NCI-H146 (cell line): Measurements from ENCODE around the gene MCTP1.
A peak's percentile ranks its signal among the peaks of the same experiment; 100 is the strongest.

Experiments
- DNase-seq: peaks from one replicate; lab custom pipeline; 2025; lab: John Stamatoyannopoulos, UW

The MCTP1 gene

DNA sequence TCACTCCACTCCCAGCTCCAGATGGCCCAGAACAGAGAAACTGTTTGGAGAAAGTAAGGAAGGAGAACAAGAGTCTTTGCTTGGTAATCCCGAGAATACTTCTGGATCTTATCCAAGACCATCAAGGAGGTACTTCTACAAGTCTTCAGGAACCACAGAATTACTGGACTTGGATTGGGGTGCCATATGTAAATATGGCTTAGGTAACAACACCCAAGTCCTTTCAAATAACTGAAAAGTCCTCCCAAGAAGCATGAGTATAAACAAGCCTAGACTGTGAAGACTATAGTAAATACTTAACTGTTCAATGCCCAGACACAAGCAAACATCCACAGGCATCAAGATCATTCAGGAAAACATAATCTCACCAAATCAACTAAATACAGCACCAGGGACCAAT lies 170.0 kb downstream of the MCTP1 start:
- no peak for DNase-seq

DNA sequence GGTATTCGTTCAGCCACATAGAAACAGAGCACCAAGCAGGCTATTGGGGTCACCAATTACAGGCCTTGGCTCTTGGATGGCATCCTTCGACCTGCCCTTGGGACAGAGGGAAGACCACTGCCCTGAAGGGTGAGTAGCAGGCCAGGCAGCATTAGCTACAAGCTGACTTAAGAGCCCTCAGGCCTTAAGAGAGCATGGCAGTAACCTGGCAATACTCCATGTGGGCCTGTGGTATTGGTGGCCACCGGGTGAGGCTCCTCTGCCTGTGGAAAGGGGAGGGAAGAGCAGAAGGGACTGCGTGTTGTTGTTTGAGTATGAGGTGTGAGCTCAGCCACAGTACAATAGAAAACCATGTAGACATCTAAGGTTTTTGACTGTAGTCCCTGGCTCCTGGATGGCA lies 170.6 kb downstream of the MCTP1 start:
- DNase-seq = no peak

DNA sequence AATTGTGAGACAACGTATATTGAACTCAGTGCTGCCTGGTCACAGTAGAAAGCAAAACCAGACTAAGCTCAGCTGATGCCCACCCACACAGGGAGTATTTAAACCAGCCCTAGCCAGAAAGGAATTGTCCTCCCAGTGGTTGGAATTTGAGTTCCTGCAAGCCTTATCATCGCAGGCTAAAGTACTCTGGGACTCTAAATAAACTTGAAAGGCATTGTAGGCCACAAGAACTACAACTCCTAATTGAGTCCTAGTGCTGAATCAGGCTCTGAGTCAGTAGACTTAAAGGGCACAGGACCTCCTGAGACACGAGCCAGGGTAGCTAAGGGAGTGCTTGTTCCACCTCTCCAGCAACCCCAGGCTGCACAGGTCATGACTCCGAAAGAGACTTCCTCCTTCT lies 171.4 kb downstream of the MCTP1 start:
- no peak for DNase-seq

DNA sequence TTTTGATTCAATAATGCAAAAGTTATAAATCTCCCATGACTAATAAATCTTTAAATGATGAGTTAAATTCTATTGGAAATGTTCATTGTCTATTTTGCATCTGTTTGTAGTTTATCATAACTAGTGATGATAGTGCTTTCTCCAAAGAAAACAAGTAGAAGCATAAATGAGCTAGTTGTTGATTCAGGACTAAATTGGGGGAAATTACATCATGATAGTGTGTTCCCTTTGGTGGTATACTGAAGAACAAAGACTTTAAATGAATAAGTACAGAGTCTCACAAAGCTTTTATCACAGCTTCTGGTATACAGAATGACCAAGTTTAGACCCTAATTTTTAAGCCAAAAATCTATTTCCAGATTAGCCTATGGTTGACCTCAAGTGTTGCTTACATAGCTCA lies 173.8 kb downstream of the MCTP1 start:
- no peak for DNase-seq

DNA sequence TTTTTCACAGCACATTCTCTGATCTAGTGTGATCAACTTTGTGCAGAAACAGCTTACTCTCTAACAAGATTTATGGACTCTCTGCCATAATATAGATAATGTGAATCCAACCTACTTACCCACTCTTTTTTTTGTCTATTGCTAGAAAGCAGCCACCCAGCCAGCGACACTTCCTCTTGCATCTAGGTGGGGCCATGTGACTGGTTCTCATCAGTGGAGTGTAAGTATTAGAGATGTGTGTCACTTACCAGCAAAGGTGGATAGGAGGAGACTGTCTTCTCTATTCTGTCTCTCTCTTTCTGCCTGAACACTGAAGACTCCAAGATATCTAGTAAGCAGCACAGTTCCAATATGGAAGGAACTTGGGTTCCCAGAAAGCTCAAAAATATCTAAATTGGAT lies 174.8 kb downstream of the MCTP1 start:
- no peak for DNase-seq

DNA sequence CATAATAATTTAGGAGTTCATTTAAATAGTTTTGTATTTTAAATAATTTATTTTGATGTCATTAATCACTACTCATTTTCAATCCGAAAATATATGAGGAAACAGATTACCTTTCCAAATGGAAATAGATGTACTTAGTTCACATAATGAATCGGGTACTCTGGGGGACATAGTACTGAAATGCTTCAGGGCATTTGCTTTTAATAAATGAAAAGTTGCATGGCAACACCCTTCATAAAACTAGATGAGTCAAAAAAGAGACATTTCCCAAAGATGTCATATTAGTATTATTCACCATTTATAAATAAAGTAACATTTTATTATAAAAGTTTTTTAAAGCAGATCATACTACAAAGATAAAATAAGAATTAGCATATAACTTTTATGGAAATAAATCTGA lies 177.8 kb downstream of the MCTP1 start:
- DNase-seq = no peak

DNA sequence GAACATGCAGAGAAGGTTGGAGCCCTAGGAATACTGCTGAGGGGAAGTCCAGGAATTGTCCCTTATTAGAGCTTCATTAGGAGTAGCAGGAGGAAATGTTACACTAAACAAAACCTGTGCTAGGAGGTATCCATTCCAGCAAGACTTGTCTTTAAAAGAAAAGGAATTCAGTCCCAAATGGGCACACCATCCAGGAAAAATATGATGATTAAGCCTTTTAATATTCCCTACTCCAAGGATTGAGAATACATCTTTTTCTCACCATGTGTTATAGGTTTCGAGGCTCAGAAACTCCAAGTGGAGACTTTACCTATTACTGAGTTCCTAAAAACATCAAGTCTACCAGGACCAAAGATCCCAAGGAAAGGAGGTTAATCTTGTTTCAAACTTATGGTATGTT lies 179.3 kb downstream of the MCTP1 start:
- DNase-seq = no peak

DNA sequence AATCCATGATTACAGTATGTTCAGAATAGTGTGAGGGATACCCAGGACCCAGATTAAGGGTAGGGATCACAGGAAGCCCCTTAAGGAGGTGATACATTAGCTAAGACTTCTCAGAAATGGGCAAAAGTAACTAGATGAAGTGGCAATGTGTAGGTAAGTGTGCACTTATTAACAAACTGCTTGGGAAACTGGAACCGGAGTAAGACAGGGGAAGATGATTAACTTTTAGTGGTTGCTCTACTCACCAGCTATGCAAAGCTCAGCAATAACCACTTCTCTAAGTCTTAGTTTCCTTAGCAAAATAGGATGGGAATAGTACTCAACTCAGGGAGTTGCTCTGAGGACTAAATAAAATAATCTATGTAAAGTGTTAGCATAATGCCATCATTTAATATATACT lies 182.2 kb downstream of the MCTP1 start:
- DNase-seq = no peak

DNA sequence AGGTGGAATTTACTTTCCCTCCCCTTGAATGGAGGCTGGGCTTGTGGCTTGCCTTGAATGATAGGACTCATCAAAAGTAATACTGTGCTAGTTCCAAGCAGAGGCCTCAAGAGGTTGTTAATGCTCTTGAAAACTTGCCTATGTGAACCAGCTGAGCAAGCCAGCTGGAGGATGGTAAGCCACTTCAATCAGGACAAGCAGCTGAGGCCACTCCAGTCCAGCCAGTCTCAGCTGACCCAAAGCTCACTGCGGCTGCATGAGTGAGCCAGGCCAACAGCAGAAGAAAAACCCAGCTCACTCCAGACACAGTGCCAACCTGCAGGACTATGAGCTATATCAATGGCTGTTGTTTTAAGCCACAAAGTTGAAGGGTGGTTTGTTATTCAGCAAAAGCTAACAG lies 182.8 kb downstream of the MCTP1 start:
- DNase-seq = no peak

DNA sequence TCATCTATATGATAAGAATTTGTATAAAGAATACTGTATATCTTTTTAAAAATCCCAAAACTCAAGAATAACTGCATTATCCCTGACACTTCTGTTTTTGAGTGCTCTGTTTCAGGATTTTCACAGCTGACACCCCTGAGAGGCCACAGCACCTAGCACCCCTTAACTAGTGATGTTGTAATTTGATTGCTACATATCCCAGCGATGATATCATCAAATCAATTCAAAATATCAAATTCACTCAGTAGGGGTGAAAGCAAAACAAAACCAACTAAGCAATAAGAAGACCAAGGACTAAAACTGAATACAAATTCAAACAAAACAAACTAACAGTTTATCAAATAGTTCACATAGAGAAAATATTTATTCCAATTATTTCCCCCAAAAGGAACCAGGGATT lies 184.3 kb downstream of the MCTP1 start:
- DNase-seq = no peak

DNA sequence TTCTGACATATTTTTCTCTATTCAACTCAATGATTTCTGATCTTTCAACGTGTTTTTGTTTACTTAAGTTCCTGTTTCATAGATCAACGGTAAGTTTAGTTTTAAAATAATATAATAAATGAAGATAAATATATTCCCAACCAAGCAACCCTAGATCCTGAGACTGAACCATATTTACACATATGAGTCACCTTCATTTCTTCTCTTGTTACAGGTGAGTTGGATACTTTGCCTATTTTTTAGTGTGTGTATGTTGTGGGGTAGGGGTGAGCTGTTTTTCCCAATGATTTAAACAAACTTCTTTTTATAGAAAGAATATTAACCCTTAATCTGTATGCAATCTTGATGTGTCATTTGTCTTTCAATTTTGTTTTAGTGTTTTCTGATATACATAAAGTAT lies 186.9 kb downstream of the MCTP1 start:
- no peak for DNase-seq

DNA sequence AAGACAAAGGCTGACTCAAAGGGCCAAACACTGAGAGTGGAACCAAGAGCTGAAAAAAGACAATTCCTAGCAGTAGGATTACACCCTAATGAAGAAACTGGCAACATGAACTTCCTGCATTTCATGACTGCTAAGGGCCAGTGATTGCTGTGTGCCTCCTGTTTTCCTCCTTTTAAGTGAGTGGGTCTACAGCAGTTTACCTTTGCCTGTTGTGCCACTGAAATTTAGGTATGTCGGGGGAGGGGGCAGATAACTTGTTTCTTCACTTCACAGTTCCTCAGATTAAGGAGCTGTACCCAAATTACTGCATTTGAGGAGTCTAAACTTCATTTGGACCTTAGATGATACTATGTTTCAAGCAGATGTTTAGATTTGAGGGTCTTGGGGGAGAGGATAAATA lies 191.7 kb downstream of the MCTP1 start:
- no peak for DNase-seq

DNA sequence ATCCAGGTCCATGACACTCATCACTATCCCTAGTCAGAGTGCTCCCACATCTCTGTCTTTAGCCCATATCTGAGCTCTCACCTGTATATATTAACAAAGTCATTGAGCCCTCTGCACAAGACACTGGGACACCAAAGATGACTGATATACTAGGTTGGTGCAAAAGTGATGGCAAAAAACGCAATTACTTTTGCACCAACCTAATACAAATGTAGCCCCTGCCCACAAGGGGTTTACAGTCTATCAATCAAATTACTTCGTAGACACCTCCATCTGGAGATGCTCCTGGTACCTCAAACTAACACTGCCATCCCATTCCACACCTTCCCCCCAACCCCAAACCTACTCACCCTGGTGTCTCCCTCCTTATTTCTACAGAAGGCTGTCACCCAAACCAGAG lies 194.1 kb downstream of the MCTP1 start:
- DNase-seq = no peak

DNA sequence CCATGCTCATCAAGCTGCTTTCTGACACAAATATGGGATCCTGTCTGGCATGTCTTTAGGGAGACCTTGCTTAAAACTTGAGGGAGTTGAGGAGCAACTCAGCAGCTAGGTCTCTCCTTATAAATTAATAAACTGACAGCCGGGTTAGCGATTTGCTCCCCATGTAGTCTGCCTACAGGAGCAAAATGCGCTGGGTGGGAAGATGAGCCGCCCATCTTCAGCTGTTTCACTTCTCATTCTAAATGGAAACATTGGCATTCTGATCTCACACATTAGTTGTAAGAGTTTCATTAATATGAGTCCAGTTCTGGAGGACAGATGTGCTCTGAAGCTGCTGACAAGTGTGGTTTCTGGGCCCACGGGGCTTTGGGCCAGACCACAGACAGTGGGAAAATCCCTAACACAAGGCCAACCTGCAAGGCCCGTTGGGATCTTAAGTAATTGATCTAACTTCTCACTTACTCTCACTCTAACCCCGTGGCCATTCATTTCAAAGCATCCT lies 197.0 kb downstream of the MCTP1 start:
- no peak for DNase-seq

DNA sequence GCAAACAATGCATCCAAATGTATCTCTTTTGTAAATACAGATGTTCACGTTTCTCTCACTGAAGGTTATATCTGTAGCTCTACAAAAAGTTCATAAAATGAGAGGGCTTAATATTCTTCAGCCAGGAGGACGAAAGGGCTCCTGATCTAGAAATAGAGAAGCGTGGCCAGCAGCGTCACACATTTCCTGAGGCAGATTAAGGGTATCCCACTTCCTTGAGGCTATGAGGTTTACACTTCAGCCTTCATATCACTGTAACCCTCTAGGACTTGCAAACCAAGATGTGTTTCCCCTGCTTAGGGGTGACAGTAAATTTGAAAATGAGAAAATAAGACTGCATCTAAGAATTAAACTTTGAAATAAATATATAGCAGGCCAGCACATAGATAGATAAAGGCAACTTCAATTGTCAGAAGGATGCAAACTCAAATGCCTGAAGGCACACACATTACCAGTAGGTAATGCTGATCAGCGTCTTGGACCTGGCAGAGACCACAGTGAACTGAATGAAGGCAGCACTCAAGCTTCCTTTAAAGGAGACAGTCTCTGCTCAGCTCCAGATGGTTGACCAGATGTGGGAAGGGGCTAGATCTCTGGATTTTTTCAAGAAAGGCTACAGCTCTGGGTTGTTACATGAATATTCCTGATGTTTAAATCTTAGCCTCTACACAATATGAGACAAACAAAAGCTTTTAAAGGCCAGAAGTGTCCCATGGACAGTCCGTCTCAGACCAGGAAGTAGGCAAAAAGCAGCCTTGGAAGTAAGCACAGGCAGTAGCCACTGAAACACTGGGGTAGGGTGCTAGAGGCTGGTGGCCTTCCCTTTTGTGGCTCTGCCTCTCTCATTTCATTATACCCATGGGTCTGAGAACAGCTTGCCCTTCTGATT lies 197.7 kb downstream of the MCTP1 start:
- no peak for DNase-seq

DNA sequence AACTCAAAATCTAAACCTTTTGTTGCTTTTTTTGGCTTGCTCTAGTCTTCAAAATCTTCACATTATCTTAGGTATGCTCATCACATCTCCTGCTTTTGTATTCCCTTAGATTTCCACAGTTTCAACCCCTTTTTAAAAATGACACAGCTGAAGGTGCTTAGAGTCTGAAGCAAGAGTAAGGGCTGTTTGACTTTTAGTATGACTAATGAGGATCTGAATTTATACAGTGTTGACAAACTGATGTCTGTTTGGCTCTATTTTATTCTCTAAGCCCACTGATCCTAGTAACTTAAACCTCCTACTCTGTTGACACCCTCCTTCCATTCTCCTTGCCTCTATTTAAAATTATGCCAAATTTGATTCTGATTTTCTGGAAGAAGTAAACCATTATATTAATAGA lies 200.1 kb downstream of the MCTP1 start:
- no peak for DNase-seq

DNA sequence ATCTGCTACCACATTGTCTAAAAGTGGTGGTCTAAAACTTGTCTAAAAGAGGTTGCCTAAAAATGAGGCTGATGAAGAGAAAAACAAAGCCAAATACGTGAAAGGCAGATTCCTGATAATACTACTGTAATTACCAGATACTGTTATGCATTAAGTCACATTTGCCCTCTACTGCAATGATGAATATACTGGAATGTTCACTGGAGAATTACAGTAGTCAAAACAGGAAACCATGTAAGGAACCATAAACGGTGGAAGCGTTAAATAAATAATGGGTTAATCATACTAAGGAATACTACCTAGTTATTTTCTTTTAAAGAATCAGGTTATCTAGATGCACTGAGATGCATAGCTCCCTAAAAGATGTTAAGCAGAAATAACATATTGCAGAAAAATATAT lies 201.3 kb downstream of the MCTP1 start:
- DNase-seq = no peak

DNA sequence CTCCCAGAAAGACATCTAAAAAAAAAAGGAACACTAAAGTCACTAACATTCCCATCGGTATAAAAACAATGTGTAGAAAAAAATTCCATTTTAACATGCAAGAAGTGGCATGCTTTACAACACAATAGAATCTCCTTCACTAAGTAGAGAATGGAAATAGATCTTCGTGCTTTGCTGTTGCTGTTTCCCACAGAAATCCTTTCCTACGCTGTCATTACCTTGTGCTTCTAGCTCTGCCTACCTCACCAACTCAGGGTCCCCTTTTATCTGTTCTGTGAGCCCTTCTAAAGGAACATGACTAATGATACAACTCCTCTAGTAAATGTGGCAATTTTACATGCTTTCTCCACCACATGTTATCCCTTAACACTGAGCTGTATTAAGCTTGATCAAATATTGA lies 202.9 kb downstream of the MCTP1 start:
- no peak for DNase-seq

DNA sequence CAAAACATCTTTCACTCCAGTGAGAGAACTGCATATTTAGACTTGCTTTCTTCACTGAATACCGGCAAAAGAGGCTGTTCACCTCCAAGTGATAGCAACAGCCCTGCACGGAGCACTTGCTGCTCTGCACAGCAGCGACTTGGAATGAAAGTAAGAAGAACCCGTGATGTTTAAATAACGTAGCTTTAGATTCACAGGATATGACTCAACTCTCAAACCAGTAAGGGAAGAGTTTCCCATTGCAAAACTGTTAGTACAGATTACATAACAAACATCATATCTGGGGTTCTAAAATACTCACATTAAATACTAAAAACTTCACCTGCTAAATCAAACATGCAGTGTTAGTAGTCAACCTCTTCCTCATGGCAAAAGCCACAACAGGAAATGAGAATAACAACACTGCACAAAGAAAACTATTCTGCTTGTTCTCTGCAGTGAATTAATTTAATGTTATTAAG lies 203.4 kb downstream of the MCTP1 start:
- peak; percentile 45 for DNase-seq

DNA sequence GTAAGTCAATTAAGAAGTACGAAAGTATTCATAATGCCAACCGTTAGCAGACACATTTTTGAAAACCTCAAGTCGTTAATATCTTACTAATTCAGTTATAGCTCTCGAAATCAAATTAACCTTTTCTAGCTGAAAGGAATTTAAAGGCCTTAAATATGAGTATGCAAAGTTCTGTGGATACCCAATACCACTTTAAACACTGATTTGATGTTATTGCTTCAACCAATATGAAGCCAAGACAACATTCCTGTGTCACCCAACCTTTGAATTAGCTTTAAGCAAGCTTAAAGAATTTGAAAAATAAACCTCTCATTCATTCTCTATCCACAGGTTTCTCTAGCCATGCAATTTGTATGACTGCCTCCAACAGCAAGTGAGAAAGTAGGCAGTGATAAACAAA lies 204.5 kb downstream of the MCTP1 start:
- DNase-seq = no peak

DNA sequence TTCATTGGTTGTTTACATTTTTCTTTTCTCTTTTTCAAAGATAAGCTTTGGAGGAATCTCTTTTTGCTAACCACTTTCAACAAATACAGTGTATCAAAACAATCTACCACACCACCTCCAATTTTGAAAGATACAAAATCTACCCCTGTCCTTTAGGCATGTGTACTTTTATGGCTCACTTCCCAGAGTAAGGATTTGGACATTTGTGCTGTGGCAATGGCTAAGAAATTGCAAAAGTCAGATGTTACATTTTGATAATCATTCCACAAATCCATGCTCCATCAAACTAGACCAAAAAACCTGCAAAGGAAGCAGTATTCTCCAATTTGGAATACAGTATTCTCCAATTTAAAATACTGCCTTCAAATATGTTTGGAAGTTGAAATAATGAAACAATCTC lies 204.9 kb downstream of the MCTP1 start:
- DNase-seq = no peak

DNA sequence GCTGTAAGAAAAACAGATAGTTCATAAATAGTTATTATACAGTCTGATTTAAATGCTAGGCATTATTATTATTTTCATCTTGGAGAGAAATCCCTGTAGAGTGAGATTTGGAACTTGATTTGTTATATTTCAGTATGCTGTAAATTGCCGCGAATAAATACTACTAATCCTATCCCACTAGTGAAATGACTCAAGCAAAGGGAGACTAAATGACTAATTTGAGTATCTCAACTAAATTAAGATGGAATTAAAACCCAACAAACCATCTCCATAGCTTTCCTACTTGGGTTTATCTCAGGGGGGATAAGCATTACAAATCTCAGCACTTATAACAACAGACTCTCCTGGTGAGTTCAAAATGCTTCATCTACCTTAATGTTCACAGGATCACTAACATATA lies 206.0 kb downstream of the MCTP1 start:
- DNase-seq = no peak

DNA sequence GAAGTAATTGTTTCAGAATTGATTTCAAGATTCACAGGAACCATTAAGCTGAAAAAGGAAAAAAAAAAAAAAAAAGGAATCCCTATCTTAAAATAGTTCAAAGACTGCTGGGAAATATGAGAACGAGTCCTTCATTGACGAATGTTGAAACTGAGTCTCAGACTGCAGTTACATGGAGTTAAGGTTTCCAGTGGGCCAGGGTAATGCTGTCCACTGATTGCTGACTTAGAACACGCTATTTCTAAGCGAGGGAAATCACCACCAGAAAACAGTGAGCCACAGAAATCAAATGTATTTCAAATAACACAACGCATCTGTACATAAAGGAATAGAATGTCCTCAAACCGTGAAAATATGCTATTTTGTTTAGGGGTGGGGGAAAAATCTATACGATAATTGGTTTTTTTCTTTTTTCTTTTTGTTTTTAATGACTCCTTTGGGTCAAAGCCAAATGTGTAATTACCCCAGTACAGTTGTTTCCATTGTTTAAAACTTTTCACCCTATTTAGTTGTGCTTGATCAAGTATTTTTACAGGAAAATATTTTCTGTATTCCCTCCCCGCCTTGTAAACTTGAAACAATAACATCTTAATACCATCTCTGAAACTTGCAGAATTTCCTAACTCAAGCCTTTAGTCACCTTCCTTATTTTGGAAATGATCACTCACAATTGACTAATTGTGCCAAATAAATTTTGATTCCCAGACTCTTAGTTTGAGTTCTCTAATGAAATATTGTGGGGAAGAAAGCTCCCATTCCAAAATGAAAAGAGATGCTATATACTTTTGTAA lies 208.3 kb downstream of the MCTP1 start:
- no peak for DNase-seq
